Measurements from ENCODE around the gene PLAGL2.
"Not testable (repeated sequence)": the region's sequence is repeated elsewhere in the genome, so short reads cannot be mapped to it uniquely, and the experiment has no call there.

The PLAGL2 gene

DNA sequence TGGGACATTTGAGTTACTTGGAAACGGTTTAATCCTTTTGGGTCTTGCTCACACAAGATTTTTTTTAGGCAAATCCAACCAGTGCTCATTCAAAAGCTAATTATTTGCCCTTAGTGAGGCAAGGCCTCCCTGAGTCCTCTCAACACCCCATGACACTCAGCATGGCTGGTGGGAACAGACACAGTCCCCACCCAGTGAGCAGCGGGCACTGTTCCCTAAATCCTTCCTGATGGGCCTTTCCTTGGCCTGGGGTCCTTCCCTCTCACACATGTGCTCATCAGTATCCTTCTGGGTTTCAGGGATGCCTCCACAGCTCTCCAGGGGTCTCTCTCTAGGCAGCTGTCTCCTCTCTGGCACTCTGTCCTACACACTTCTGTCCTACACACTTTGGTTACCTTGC lies 28.0 kb downstream of the PLAGL2 start:
- no peak for DNase-seq

GRCh38 chr20:32177696-32178095 lies 29.8 kb downstream of the PLAGL2 start:
- not testable (repeated sequence) for DNase-seq

- peak; percentile 43 for DNase-seq
These were observed 39.2 kb downstream of the PLAGL2 start for GRCh38 chr20:32168184-32168910.

- DNase-seq, result no peak
These were observed 40.0 kb downstream of the PLAGL2 start for GRCh38 chr20:32167552-32167951.

- DNase-seq, result no peak
These were observed 41.6 kb downstream of the PLAGL2 start for GRCh38 chr20:32165836-32166545.

DNA sequence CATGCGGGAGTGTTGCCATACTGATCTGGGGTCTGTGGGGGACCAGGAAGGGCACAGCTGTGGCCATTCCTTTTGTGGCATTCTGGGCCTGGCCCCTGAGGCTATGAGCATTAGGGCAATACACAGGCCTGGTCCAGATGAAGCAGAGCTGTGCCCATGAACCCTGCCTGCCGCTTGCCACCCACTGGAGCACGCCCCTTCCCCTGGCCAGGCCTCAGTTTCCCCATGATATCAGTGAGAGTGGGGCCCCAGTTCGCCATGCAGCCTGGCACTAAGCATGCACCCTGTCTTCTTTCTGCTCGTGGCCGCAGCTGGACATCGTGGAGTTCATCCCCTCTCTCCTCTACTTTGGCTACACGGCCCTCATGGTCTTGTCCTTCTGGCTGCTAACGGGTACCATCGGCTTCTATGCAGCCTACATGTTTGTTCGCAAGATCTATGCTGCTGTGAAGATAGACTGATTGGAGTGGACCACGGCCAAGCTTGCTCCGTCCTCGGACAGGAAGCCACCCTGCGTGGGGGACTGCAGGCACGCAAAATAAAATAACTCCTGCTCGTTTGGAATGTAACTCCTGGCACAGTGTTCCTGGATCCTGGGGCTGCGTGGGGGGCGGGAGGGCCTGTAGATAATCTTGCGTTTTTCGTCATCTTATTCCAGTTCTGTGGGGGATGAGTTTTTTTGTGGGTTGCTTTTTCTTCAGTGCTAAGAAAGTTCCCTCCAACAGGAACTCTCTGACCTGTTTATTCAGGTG lies 42.4 kb downstream of the PLAGL2 start:
- DNase-seq, result no peak

DNA sequence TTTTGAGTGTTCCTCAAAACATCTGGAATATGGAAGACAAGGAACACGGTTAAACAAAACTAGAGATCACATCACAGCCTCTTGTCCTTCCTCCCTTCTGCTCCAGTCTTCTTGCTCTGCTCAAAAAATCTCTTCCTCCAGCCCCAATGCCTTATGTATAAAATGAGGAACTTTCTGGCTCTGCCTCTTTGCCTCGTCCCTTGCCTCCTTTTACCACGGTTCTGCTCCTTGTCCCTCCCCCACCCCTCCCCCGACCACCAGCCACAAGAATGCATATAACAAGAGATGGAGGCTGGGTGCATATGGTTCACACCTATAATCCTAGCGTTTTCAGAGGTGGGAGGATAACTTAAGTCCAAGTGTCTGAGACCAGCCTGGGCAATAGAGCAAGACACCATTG lies 43.6 kb downstream of the PLAGL2 start:
- no peak for DNase-seq

GRCh38 chr20:32162351-32162750 lies 45.2 kb downstream of the PLAGL2 start:
- no peak for DNase-seq

- no peak for DNase-seq
These were observed 47.2 kb downstream of the PLAGL2 start for GRCh38 chr20:32160341-32160740.

GRCh38 chr20:32159766-32160221 lies 47.7 kb downstream of the PLAGL2 start:
- no peak for DNase-seq

DNA sequence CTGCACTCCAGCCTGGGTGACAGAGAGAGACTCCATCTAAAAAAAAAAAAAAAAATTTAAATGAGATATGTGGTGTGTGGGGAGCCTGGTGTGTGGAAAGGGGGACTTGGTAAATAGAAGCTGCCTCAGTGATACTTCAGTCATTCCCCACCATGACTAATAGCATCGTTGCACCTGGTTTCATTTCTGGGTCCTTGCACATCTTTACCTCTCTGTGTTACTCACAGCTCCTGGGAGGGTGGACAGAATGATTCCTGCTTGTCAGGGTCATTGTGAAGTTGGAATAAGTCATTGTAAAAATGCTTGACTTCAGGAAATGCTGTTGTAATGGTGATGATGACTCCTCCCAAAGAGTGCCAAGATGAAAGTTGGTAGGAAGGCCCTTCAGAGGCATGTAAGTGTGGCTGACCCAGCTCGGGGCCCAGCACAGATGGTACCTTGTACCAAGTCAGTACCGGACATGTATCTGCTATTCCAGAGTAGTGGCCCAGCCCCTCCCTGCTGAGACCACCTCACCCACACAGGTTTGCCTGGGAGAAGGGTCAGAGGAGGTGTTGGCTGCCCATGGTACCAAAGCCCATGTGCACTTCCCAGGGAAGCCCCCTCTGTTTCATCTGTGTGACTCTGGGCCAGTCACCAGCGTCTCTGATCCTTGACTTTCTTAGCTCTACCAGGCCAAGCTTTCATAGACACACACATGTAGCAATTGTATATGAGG lies 48.4 kb downstream of the PLAGL2 start:
- DNase-seq, result no peak

- DNase-seq, result no peak
These were observed 49.2 kb downstream of the PLAGL2 start for GRCh38 chr20:32158351-32158750.

DNA sequence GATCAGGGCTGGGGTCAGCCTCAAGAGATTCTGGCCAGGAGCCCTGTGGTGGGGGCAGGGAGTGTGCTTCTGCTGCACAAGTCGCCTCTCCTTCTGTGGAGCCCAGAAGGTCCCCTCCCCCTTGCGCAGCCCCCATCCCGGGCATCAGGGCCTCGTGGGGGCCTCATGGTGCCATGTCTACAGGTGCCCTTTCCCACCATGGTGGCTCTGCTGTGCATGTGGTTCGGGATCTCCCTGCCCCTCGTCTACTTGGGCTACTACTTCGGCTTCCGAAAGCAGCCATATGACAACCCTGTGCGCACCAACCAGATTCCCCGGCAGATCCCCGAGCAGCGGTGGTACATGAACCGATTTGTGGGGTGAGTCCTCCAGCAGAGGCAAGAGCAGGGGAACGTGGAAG lies 49.9 kb downstream of the PLAGL2 start:
- no peak for DNase-seq

- peak; percentile 96 for DNase-seq
These were observed 52.2 kb downstream of the PLAGL2 start for GRCh38 chr20:32155017-32155981.

DNA sequence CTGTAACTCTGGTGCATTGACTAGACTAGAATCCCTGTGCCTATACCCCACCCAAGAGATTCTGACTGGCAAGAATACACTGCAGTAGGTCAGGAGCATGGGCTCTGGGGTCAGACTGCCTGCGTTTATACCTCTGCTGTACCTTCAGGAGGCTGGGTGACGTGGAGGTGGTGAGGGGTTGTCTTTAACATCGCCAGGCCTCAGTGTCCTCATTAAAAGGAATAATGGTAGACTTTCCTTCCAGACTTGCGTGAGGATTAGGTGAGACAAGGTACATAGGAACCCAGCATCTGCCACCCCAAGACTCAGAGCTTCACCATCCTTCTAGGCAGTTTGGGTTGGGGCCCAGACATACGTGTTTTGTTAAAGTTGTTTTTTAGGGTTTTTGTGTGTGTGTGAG lies 53.8 kb downstream of the PLAGL2 start:
- DNase-seq, result no peak

GRCh38 chr20:32153156-32153665 lies 54.3 kb downstream of the PLAGL2 start:
- DNase-seq, result no peak

DNA sequence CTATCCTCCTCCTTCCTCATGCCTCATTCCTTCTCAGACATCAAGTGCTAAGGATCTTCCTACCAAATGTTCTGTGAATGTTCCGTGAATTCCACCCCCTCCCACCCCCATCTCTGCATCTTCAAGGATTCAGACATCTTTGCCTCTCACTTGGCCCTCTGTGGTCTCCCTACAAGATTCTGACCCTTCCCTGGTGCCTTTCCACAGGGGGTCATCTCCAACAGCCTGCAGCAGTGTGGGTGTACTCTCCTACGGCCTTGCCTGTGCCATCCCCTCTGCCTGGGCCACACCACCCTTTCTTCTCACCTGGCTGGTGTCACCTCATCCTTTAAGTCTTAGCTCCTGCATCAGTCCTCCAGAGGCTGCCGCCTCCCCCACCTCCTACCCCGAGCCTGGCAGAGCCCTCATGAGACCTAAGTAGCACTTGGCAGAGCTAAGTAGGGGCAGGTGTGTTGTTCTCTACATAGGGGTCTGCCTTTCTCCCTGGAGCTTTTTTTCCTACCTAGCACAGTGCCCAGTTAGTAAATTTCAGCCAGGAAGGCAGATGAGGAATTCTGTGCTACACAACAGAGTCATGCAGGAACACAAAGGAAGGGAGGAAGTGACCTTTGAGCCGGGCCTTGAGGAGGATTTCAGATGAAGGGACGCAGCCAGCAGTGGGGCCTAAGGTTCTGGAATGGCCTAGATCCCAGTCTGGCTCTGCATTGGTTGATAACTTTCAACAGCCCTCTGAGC lies 55.0 kb downstream of the PLAGL2 start:
- DNase-seq, result no peak

GRCh38 chr20:32150291-32150848 lies 57.2 kb downstream of the PLAGL2 start:
- DNase-seq, result no peak

GRCh38 chr20:32149566-32150170 lies 57.9 kb downstream of the PLAGL2 start:
- peak; percentile 33 for DNase-seq
